BLaER1 treated with 17β-estradiol and CSF1 and Interleukin-3, amounts not matched to agents 10 nM and 100 nM (cell line): ENCODE data around the gene LECT2.

Experiments used
- H3K27ac ChIP-seq, 11 experiments: shearing (Covaris generic); formaldehyde crosslinking; 2 replicates each; pipeline ENCODE4 v1.8.1; 2022
- H3K27me3 ChIP-seq, 11 experiments: shearing (Covaris generic); formaldehyde crosslinking; 2 replicates each; pipeline ENCODE4 v1.8.1; 2022
- H3K36me3 ChIP-seq, 11 experiments: shearing (Covaris generic); formaldehyde crosslinking; 2 replicates each; pipeline ENCODE4 v1.8.1; 2022
- H3K4me1 ChIP-seq, 10 experiments: shearing (Covaris generic); formaldehyde crosslinking; 2 replicates each; pipeline ENCODE4 v1.8.1; 2022
- H3K4me2 ChIP-seq, 11 experiments: shearing (Covaris generic); formaldehyde crosslinking; 2 replicates each; pipeline ENCODE4 v1.8.1; 2022
- H3K4me3 ChIP-seq, 10 experiments: shearing (Covaris generic); formaldehyde crosslinking; 2 replicates each; pipeline ENCODE4 v1.8.1; 2022
- H3K9ac ChIP-seq, 11 experiments: shearing (Covaris generic); formaldehyde crosslinking; 2 replicates each; pipeline ENCODE4 v1.8.1; 2022
- H3K9me3 ChIP-seq, 11 experiments: shearing (Covaris generic); formaldehyde crosslinking; replicated peaks in 1 of 11; 2 replicates each; pipeline ENCODE4 v1.8.1; 2022
- H4K20me1 ChIP-seq, 11 experiments: shearing (Covaris generic); formaldehyde crosslinking; 2 replicates each; pipeline ENCODE4 v1.8.1; 2022
- Cebpa-rat ChIP-seq, 11 experiments: shearing (Covaris generic); IDR thresholded peaks; 2 replicates each; pipeline ENCODE4 v1.8.1; 2022

The LECT2 gene

DNA sequence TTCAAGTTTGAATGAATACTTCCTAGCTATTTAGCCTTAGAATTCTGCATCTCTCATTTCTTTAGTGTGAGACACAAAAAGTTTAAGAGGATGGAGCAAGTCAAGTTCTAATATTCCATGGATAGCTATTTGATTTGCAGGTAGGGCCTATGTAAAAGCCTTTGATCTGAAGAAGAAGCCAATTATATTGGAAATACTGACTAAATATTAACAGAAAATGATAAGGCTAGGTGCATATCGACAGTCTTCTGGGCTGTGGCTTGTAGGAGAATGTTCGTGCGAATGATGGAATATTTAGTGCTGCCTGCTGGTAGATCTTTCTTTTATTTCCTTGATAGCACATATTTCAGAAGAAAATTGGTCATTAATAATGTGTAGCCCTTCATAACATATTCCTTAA is at the start of gene LECT2:
LECT2 (minus strand) TSS at position 85 of the 400 bp plus-strand sequence. CDS start 150 bp downstream, outside the sequence.
- no peaks in the 10 kb centered on the region for H4K20me1 ChIP-seq
- no peak within 1 kb of the TSS for H3K27ac ChIP-seq
- no peaks in the 10 kb centered on the region for H3K27me3 ChIP-seq
- no peaks in the 10 kb centered on the region for H3K36me3 ChIP-seq
- H3K9ac ChIP-seq = no peak within 1 kb of the TSS
- H3K4me2 ChIP-seq = no peak within 1 kb of the TSS
- H3K9me3 ChIP-seq = peaks cover 0 to 5% (median 0%) of the 10 kb centered on the region in 11 experiments; a peak in 2 of 22 replicates
- peaks cover 0 to 10% (median 0%) of the 10 kb centered on the region in 10 experiments; a peak in 6 of 20 replicates for H3K4me1 ChIP-seq
- no peak within 1 kb of the TSS for H3K4me3 ChIP-seq
- TF ChIP-seq Cebpa-rat (IDR thresholded peaks at IDR 0.05) = no peak

- Histone ChIP-seq H3K9me3 (no peaks in the 10 kb centered on the region), H3K4me3 (no peak overlapping the region), H4K20me1 (no peaks in the 10 kb centered on the region), H3K36me3 (no peaks in the 10 kb centered on the region), H3K9ac (no peak overlapping the region), H3K27me3 (no peaks in the 10 kb centered on the region), H3K27ac (no peak overlapping the region), H3K4me1 (peaks cover 11 to 86% (median 50%) of the 10 kb centered on the region in 10 experiments), H3K4me2 (peak overlapping the region in 1 of 11 experiments; percentile 7; a peak in 1 of 22 replicates)
- TF ChIP-seq Cebpa-rat (IDR thresholded peaks at IDR 0.05) = no peak
These were observed 49.7 kb upstream of the LECT2 start for GRCh38 chr5:136004436-136004835.

DNA sequence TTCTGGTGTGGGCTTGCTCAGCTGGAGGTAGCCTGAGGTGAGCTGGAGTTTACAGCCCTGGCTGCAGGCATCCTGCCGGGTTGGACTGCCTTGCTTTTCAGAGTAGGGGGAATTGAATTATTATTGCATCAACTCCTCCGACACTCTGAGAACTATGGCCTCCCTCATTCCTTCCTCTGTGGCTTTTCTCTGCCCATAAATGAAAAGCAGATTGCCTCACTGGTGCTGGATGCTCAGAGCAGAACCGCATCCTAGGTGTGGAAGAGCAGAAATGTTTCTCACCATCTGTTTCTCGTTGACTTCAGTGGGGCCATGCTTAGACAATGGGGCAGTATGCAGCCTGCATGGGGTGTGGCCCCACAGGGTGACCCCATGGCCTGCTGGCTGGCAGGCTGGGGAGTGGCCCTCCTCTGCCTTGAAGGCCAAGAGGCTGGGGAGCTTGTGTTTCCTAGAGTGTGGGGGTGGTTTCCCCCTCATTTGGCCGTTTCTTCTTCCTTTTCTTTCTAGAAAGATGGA is 46.7 kb upstream of the LECT2 start:
- Histone ChIP-seq H3K27me3 (no peaks in the 10 kb centered on the region), H3K9me3 (no peaks in the 10 kb centered on the region), H3K27ac (peak overlapping the region in 7 of 11 experiments; percentile 6 to 81 (median 75); a peak in 12 of 22 replicates), H3K36me3 (no peaks in the 10 kb centered on the region), H3K4me2 (peak overlapping the region in 8 of 11 experiments; percentile 40 to 98 (median 82); a peak in 16 of 22 replicates), H3K4me1 (peaks cover 3 to 86% (median 46%) of the 10 kb centered on the region in 10 experiments; a peak in 19 of 20 replicates), H3K9ac (peak overlapping the region in 2 of 11 experiments; percentile 40 to 42; a peak in 2 of 22 replicates), H4K20me1 (no peaks in the 10 kb centered on the region), H3K4me3 (peak overlapping the region in 2 of 10 experiments; percentile 39 to 44; a peak in 2 of 20 replicates)
- 0 out of 22 replicates have a peak, but pooled peaks of 2 of the 11 experiments have one; percentile 7 to 19 for TF ChIP-seq Cebpa-rat (IDR thresholded peaks at IDR 0.05)

GRCh38 chr5:136000932-136001331 is 46.1 kb upstream of the LECT2 start:
- Histone ChIP-seq H3K4me1 (peaks cover 9 to 86% (median 52%) of the 10 kb centered on the region in 10 experiments), H3K27ac (peak overlapping the region in 8 of 11 experiments; percentile 6 to 81 (median 71); a peak in 12 of 22 replicates), H3K4me2 (peak overlapping the region in 8 of 11 experiments; percentile 40 to 98 (median 82); a peak in 16 of 22 replicates), H3K4me3 (peak overlapping the region in 2 of 10 experiments; percentile 39 to 44; a peak in 3 of 20 replicates), H4K20me1 (no peaks in the 10 kb centered on the region), H3K9ac (peak overlapping the region in 2 of 11 experiments; percentile 40 to 42; a peak in 2 of 22 replicates), H3K27me3 (no peaks in the 10 kb centered on the region), H3K36me3 (no peaks in the 10 kb centered on the region), H3K9me3 (no peaks in the 10 kb centered on the region)
- no peak for TF ChIP-seq Cebpa-rat (IDR thresholded peaks at IDR 0.05)

DNA sequence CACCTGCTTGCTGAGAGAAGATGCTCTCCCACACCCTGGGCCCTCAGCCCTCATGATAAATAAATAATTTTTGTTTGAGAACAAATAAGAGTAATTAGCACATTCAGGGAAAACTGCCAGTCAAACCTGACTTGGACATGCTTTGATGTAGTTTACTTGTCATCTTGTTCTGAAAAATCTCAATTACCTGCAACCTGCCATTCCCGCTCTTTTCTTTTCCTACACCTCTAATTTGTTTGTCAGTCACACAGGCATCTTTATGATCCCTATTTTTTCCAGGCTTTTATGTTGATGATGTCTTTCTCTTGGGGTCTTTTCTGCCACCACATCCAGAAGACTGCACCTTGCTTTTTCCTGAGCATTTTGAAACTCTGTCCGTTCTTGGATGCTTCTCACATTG is 45.4 kb upstream of the LECT2 start:
- Histone ChIP-seq H3K4me3 (no peak overlapping the region), H3K27ac (peak overlapping the region in 9 of 11 experiments; percentile 21 to 81 (median 67); a peak in 16 of 22 replicates), H4K20me1 (no peaks in the 10 kb centered on the region), H3K4me2 (peak overlapping the region in 9 of 11 experiments; percentile 36 to 98 (median 82); a peak in 18 of 22 replicates), H3K9ac (peak overlapping the region in 5 of 11 experiments; percentile 8 to 63 (median 38); a peak in 8 of 22 replicates), H3K36me3 (no peaks in the 10 kb centered on the region), H3K27me3 (no peaks in the 10 kb centered on the region), H3K4me1 (peaks cover 12 to 87% (median 55%) of the 10 kb centered on the region in 10 experiments), H3K9me3 (no peaks in the 10 kb centered on the region)
- no peak for TF ChIP-seq Cebpa-rat (IDR thresholded peaks at IDR 0.05)

DNA sequence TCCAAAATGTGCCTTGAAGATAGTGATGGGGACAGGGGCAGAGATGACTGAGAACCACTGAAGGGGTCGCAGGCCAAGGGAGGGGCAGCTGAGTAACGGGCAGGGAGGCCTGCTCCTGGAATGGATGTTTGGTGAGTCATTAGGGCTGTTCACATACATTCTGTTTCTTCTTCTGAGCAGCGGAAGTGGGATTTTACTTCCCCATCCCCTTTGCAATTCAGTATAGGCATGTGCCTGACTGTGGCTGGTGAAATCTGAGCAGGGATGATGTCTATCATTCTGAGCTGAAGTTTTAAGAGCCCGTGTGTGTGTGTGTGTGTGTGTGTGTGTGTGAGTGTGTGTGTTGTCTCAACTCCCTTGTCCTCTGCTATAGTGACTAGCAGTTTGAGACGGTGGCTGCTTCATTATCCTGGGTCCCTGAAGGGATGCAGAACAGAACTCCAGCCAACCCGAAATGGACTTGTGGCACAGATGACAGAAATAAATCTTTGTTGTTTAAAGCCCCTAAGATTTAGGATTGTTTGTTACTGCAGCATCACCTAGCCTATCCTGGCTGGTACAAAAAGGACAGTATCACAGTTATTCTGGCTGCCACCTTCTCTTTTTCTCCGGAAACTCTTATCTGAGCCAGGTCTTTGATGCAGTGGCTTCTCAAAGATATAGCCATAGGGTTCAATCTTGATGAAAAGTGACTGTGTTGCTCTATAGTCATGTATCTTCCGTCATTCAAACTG is 44.8 kb upstream of the LECT2 start:
- H3K4me2 ChIP-seq = peak overlapping the region in 10 of 11 experiments; percentile 13 to 98 (median 76); a peak in 18 of 22 replicates

GRCh38 chr5:135998889-135999288 is 44.1 kb upstream of the LECT2 start:
- no peak for TF ChIP-seq Cebpa-rat (IDR thresholded peaks at IDR 0.05)
- H3K36me3 ChIP-seq = no peaks in the 10 kb centered on the region
- no peaks in the 10 kb centered on the region for H3K9me3 ChIP-seq
- no peak overlapping the region for H3K4me3 ChIP-seq
- no peaks in the 10 kb centered on the region for H3K27me3 ChIP-seq
- H3K27ac ChIP-seq = peak overlapping the region in 9 of 11 experiments; percentile 7 to 81 (median 66); a peak in 16 of 22 replicates
- no peaks in the 10 kb centered on the region for H4K20me1 ChIP-seq
- H3K4me2 ChIP-seq = peak overlapping the region in 9 of 11 experiments; percentile 36 to 98 (median 82); a peak in 17 of 22 replicates
- peaks cover 16 to 88% (median 58%) of the 10 kb centered on the region in 10 experiments for H3K4me1 ChIP-seq
- peak overlapping the region in 3 of 11 experiments; percentile 17 to 63 (median 38); a peak in 7 of 22 replicates for H3K9ac ChIP-seq

More for the DNA sequence above, 44.8 kb upstream of the LECT2 start:
- TF ChIP-seq Cebpa-rat (IDR thresholded peaks at IDR 0.05) = no peak
- H3K4me1 ChIP-seq = peaks cover 12 to 87% (median 55%) of the 10 kb centered on the region in 10 experiments
- H3K27ac ChIP-seq = peak overlapping the region in 9 of 11 experiments; percentile 21 to 81 (median 67); a peak in 16 of 22 replicates
- no peaks in the 10 kb centered on the region for H3K36me3 ChIP-seq
- peak overlapping the region in 5 of 11 experiments; percentile 25 to 63 (median 38); a peak in 10 of 22 replicates for H3K9ac ChIP-seq
- H3K4me3 ChIP-seq = no peak overlapping the region
- no peaks in the 10 kb centered on the region for H3K9me3 ChIP-seq
- no peaks in the 10 kb centered on the region for H4K20me1 ChIP-seq
- no peaks in the 10 kb centered on the region for H3K27me3 ChIP-seq

DNA sequence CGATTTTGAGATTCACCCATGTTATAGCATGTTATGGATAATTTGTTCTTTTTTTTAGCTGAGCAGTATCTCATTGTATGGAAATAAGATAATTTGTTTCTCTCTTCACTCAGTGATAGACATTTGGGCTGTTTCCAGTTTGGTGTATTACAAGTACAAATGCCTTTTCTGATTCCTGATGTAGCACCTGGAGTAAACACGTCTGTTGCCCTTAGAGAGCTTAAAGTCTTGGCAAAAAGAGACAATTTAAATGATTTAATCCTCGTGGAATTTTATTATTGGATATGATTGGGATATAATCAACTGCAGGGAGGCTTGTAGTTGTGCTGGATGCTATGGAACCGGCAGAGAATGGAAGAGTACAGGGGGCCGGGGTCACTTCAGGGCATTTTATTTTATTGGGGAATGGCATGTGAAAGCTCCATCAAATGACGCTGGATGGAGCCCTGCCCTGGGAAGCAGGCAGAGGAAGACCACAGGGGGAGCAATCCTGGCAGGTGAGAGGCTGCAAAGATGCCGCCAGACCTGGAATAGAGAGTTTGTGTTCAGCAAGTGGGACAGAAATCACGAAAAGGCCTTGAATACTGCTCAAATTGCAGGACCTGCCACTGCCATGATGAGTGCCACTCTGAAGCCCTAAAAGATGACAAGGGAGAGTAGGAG is 43.0 kb upstream of the LECT2 start:
- no peak overlapping the region for H3K4me3 ChIP-seq
- no peaks in the 10 kb centered on the region for H3K9me3 ChIP-seq
- peaks cover 20 to 98% (median 64%) of the 10 kb centered on the region in 10 experiments for H3K4me1 ChIP-seq
- no peak for TF ChIP-seq Cebpa-rat (IDR thresholded peaks at IDR 0.05)
- H3K27ac ChIP-seq = peak overlapping the region in 4 of 11 experiments; percentile 75 to 81 (median 78); a peak in 5 of 22 replicates
- peak overlapping the region in 5 of 11 experiments; percentile 82 to 98 (median 85); a peak in 10 of 22 replicates for H3K4me2 ChIP-seq
- no peaks in the 10 kb centered on the region for H4K20me1 ChIP-seq
- H3K9ac ChIP-seq = no peak overlapping the region
- H3K36me3 ChIP-seq = no peaks in the 10 kb centered on the region
- H3K27me3 ChIP-seq = no peaks in the 10 kb centered on the region
